Measurements from ENCODE around the gene LTA4H. TPM values are rescaled to one million over a fixed set of nuclear protein-coding genes. Genes with fewer than 3 reads are reported as not detected.

The LTA4H gene
- total and polyA plus RNA-seq, 8 donors, result 20.0 to 57.1 (median 31.0) TPM

DNA sequence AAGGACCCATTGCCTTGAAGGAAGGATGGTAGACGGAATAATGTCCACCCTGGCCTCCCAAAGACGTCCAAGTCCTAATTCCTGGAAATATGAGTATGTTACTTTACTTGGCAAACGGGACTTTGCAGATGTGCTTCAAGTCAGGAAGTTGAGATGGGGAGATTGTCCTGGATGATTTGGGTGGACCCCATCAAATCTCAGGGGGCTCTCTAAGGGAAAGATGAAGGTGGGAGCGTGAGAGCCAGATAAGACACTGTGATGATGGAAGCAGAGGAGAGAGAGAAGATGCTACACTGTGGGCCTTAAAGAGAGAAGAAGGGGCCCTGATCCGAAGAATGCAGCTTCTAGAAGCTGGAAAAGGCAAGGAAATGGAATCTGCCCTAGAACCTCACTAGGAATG is 29.6 kb upstream of the LTA4H start:
- TF ChIP-seq, protein P1, sequence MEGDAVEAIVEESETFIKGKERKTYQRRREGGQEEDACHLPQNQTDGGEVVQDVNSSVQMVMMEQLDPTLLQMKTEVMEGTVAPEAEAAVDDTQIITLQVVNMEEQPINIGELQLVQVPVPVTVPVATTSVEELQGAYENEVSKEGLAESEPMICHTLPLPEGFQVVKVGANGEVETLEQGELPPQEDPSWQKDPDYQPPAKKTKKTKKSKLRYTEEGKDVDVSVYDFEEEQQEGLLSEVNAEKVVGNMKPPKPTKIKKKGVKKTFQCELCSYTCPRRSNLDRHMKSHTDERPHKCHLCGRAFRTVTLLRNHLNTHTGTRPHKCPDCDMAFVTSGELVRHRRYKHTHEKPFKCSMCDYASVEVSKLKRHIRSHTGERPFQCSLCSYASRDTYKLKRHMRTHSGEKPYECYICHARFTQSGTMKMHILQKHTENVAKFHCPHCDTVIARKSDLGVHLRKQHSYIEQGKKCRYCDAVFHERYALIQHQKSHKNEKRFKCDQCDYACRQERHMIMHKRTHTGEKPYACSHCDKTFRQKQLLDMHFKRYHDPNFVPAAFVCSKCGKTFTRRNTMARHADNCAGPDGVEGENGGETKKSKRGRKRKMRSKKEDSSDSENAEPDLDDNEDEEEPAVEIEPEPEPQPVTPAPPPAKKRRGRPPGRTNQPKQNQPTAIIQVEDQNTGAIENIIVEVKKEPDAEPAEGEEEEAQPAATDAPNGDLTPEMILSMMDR (IDR thresholded peaks at IDR 0.05), result no peak
- Histone ChIP-seq H3K27ac (no peak overlapping the region), H3K9me3 (no peaks in the 10 kb centered on the region), H3K36me3 (no peaks in the 10 kb centered on the region), H3K4me3 (no peak overlapping the region), H3K27me3 (no peaks in the 10 kb centered on the region), H3K4me1 (no peaks in the 10 kb centered on the region)
- no peak for FAIRE-seq
- intact Hi-C loops (cut with DNase I), result loop anchor here (5.0 to 10.0 kb wide), 4 partner anchors 150 to 452 kb away; no protein-coding TSS in a partner anchor
- ATAC-seq, result no peak
- no peak for DNase-seq
- WGBS, 2 donors, result 65 to 73% methylated on average over 5 of the region's 5 CpGs

DNA sequence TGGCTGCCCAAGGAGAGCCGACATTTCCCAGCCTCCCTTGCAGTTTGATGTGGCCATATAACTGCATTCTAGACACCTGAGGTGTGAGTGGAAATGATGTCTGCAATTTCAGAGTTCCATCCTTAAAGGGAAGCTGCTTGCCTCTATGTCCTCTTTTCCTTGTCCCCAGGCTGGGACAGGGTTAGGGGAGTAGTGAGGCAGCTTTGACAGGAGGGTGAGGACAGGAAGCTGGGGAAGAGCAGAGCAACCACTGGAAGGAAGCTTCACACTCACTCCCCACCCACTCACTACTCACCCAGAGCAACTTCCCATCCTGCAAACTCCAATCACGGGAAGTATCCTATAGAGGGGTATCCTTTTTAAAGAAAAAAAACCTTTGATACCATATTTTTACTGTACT is 28.9 kb upstream of the LTA4H start:
- ATAC-seq (peak in 1 of 4 donors; percentile 49), FAIRE-seq (no peak), DNase-seq (no peak)
- H3K27me3 ChIP-seq, result no peaks in the 10 kb centered on the region
- intact Hi-C loops (cut with DNase I), result loop anchor here (5.0 to 10.0 kb wide), 4 partner anchors 151 to 453 kb away; no protein-coding TSS in a partner anchor
- no peak overlapping the region for H3K4me3 ChIP-seq
- H3K36me3 ChIP-seq, result no peaks in the 10 kb centered on the region
- 56 to 82% methylated on average over 2 of the region's 2 CpGs for WGBS, 2 donors
- no peaks in the 10 kb centered on the region for H3K9me3 ChIP-seq
- H3K27ac ChIP-seq, result no peak overlapping the region
- TF ChIP-seq, protein P1 (IDR thresholded peaks at IDR 0.05), result no peak
- no peaks in the 10 kb centered on the region for H3K4me1 ChIP-seq

DNA sequence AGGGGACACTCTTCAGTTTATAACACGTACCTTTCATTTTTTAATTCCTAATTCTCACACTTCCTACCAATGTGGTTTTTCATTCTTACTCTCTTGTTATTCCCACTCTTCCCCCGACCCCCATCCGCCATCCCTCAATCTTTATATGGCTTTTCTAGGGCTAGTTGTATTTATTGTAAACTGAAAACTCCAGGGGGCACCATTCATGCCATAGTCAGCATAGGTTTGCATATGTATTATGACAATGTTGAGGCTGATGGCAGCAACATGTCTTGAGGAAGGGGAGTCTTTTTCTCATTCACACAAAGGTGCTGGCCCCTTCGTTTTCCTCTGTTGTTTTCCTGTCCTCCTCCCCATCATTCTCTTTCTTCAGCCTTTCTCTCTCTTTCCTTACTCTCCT is 27.7 kb upstream of the LTA4H start:
- Histone ChIP-seq H3K36me3 (no peaks in the 10 kb centered on the region), H3K27ac (no peak overlapping the region), H3K4me3 (no peak overlapping the region), H3K4me1 (no peaks in the 10 kb centered on the region), H3K27me3 (no peaks in the 10 kb centered on the region), H3K9me3 (no peaks in the 10 kb centered on the region)
- TF ChIP-seq, protein P1 (IDR thresholded peaks at IDR 0.05), result no peak
- intact Hi-C loops (cut with DNase I), result loop anchor here (5.0 to 10.0 kb wide), 4 partner anchors 152 to 454 kb away; no protein-coding TSS in a partner anchor
- ATAC-seq (no peak), DNase-seq (no peak), FAIRE-seq (no peak)
- WGBS, 2 donors, result 58 to 76% methylated on average over 4 of the region's 4 CpGs

DNA sequence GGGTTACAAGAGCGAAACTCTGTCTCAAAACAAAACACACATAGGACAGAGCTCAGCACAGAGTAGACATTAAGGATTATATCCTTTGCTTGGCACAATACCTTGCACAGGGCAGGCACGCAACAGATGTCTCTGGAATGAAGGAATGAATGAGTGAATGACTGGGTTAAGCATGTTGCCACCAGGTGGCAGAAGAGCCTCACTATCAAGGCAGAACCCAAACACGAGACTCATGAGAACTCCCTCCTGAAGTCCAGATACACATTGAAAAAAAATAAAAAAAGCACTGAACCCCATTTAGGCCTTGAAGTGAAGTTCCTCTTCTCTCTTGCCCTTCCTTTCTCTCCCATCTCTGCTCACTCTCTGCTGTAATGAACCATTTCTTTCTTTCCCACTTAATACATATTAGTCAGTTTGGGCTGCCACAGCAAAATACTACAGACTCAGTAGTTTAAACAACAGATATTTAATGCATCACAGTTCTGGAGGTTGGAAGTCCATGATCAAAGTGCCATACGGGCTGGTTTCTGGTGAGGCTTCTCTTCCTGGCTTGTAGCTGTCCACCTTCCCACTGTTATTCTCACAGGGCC is 26.6 kb upstream of the LTA4H start:
- 28 to 29% methylated on average over 4 of the region's 4 CpGs for WGBS, 2 donors
- Histone ChIP-seq H3K27me3 (no peaks in the 10 kb centered on the region), H3K4me1 (no peaks in the 10 kb centered on the region), H3K36me3 (no peaks in the 10 kb centered on the region), H3K4me3 (no peak overlapping the region), H3K9me3 (no peaks in the 10 kb centered on the region), H3K27ac (no peak overlapping the region)
- intact Hi-C loops (cut with DNase I), result loop anchor here (5.0 to 10.0 kb wide), 4 partner anchors 153 to 455 kb away; no protein-coding TSS in a partner anchor
- DNase-seq (peak in 5 of 6 donors; percentile 52 to 76 (median 55)), ATAC-seq (peak; percentile 84 to 98 (median 96)), FAIRE-seq (no peak)
- TF ChIP-seq, protein P1 (IDR thresholded peaks at IDR 0.05), result peak; percentile 42 to 72 (median 72)

DNA sequence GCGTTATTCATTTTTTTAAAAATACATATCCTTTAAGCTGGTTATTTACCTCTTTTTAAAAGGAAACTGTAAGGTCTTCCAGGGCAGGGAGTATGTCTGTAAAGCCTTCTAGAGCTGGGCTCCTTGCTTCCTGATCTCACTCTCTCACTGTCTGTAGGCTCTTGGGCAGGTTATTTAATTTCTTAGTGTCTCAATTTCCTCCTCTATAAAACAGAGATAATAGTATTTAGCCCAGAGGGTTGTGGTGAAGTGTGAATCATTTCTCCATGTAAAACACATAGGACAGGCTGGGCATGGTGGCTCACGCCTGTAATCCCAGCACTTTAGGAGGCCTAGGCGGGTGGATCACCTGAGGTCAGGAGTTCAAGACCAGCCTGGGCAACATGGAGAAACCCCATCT is 25.9 kb upstream of the LTA4H start:
- no peak overlapping the region for H3K27ac ChIP-seq
- no peaks in the 10 kb centered on the region for H3K27me3 ChIP-seq
- WGBS, 2 donors, result 85 to 94% methylated on average over 3 of the region's 3 CpGs
- H3K4me1 ChIP-seq, result no peaks in the 10 kb centered on the region
- no peak for ATAC-seq
- no peaks in the 10 kb centered on the region for H3K9me3 ChIP-seq
- no peaks in the 10 kb centered on the region for H3K36me3 ChIP-seq
- TF ChIP-seq, protein P1 (IDR thresholded peaks at IDR 0.05), result no peak
- no peak for FAIRE-seq
- DNase-seq, result no peak
- H3K4me3 ChIP-seq, result no peak overlapping the region
- intact Hi-C loops (cut with DNase I), result loop anchor here (5.0 to 10.0 kb wide), 4 partner anchors 153 to 456 kb away; no protein-coding TSS in a partner anchor

Data from pancreas (tissue), 10 donors.